ENCODE results near the gene TEX19. TPM values are rescaled to one million over a fixed set of nuclear protein-coding genes. Genes with fewer than 3 reads are reported as not detected.
"Not testable (repeated sequence)": the region's sequence is repeated elsewhere in the genome, so short reads cannot be mapped to it uniquely, and the experiment has no call there.

The TEX19 gene
- total and polyA plus RNA-seq, 9 donors, result 0.07 to 0.17 (median 0.09) TPM; not detected in 1

GRCh38 chr17:82359451-82360074 lies 516 bp downstream of the TEX19 start:
- H3K27ac ChIP-seq (ENCODE audit: low read length); H3K4me3 ChIP-seq (ENCODE audit: low read length); H3K9me3 ChIP-seq (replicated peaks; ENCODE audit: control insufficient read depth, low read depth, low read length); H3K36me3 ChIP-seq (ENCODE audit: control insufficient read depth, insufficient read depth, low read length); DNase-seq: not testable (repeated sequence)
- Histone ChIP-seq H3K4me1 (ENCODE audit: control insufficient read depth, insufficient read depth, low read length) (peaks cover 24% of the 10 kb centered on the region), H3K27me3 (ENCODE audit: control insufficient read depth, insufficient read depth, low read length) (peaks cover 24% of the 10 kb centered on the region)
- WGBS (ENCODE audit: insufficient coverage), result 83% methylated on average over 1 of the region's 1 CpG

- H3K4me1 ChIP-seq (ENCODE audit: control insufficient read depth, insufficient read depth, low read length), result peaks cover 11% of the 10 kb centered on the region
- peaks cover 18% of the 10 kb centered on the region for H3K27me3 ChIP-seq (ENCODE audit: control insufficient read depth, insufficient read depth, low read length)
- H3K9me3 ChIP-seq (replicated peaks; ENCODE audit: control insufficient read depth, low read depth, low read length), result no peaks in the 10 kb centered on the region
- H3K27ac ChIP-seq (ENCODE audit: low read length), result no peak overlapping the region
- 100% methylated on average over 1 of the region's 6 CpGs for WGBS (ENCODE audit: insufficient coverage)
- no peak for DNase-seq
- H3K36me3 ChIP-seq (ENCODE audit: control insufficient read depth, insufficient read depth, low read length), result no peaks in the 10 kb centered on the region
- H3K4me3 ChIP-seq (ENCODE audit: low read length), result no peak overlapping the region
Observed at GRCh38 chr17:82361885-82362633, 3.0 kb downstream of the TEX19 start.

GRCh38 chr17:82365606-82366295 lies 6.7 kb downstream of the TEX19 start:
- no peaks in the 10 kb centered on the region for H3K9me3 ChIP-seq (replicated peaks; ENCODE audit: control insufficient read depth, low read depth, low read length)
- H3K27me3 ChIP-seq (ENCODE audit: control insufficient read depth, insufficient read depth, low read length), result peaks cover 31% of the 10 kb centered on the region
- H3K27ac ChIP-seq (ENCODE audit: low read length), result no peak overlapping the region
- peaks cover 8% of the 10 kb centered on the region for H3K4me1 ChIP-seq (ENCODE audit: control insufficient read depth, insufficient read depth, low read length)
- 54% methylated on average over 3 of the region's 6 CpGs for WGBS (ENCODE audit: insufficient coverage)
- H3K36me3 ChIP-seq (ENCODE audit: control insufficient read depth, insufficient read depth, low read length), result no peaks in the 10 kb centered on the region
- no peak overlapping the region for H3K4me3 ChIP-seq (ENCODE audit: low read length)
- DNase-seq, result no peak

GRCh38 chr17:82366749-82367148 lies 7.7 kb downstream of the TEX19 start:
- no peak overlapping the region for H3K4me3 ChIP-seq (ENCODE audit: low read length)
- no peaks in the 10 kb centered on the region for H3K9me3 ChIP-seq (replicated peaks; ENCODE audit: control insufficient read depth, low read depth, low read length)
- WGBS (ENCODE audit: insufficient coverage), result no CpG with 5 or more reads among the region's 7 CpGs
- H3K27ac ChIP-seq (ENCODE audit: low read length), result no peak overlapping the region
- H3K27me3 ChIP-seq (ENCODE audit: control insufficient read depth, insufficient read depth, low read length), result peaks cover 36% of the 10 kb centered on the region
- H3K36me3 ChIP-seq (ENCODE audit: control insufficient read depth, insufficient read depth, low read length), result no peaks in the 10 kb centered on the region
- no peak for DNase-seq
- peaks cover 14% of the 10 kb centered on the region for H3K4me1 ChIP-seq (ENCODE audit: control insufficient read depth, insufficient read depth, low read length)

GRCh38 chr17:82367724-82368524 lies 8.9 kb downstream of the TEX19 start:
- Histone ChIP-seq H3K27me3 (ENCODE audit: control insufficient read depth, insufficient read depth, low read length) (peaks cover 45% of the 10 kb centered on the region), H3K9me3 (replicated peaks; ENCODE audit: control insufficient read depth, low read depth, low read length) (no peaks in the 10 kb centered on the region), H3K27ac (ENCODE audit: low read length) (no peak overlapping the region), H3K4me1 (ENCODE audit: control insufficient read depth, insufficient read depth, low read length) (peaks cover 20% of the 10 kb centered on the region), H3K4me3 (ENCODE audit: low read length) (no peak overlapping the region), H3K36me3 (ENCODE audit: control insufficient read depth, insufficient read depth, low read length) (no peaks in the 10 kb centered on the region)
- no peak for DNase-seq
- WGBS (ENCODE audit: insufficient coverage), result 40% methylated on average over 1 of the region's 14 CpGs

DNA sequence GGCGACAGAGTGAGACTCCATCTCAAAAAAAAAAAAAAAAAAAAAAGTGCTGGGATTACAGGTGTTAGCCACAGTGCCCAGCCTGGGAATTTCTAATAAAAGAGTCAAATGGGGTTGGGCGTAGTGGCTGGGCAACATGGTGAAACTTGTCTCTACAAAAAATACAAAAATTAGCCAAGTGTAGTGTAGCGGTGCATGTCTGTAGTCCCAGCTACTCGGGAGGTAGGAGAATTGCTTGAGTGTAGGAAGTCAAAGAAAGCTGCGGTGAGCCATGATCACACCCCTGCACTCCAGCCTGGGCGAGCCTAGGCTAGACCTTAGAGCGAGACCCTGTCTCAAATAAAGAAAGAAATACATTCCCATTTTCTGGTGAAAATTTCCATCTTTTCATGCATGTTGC lies 10.2 kb downstream of the TEX19 start:
- H3K4me3 ChIP-seq (ENCODE audit: low read length), result no peak overlapping the region
- no peaks in the 10 kb centered on the region for H3K9me3 ChIP-seq (replicated peaks; ENCODE audit: control insufficient read depth, low read depth, low read length)
- 94% methylated on average over 2 of the region's 7 CpGs for WGBS (ENCODE audit: insufficient coverage)
- H3K36me3 ChIP-seq (ENCODE audit: control insufficient read depth, insufficient read depth, low read length), result peaks cover under 1% of the 10 kb centered on the region
- H3K27me3 ChIP-seq (ENCODE audit: control insufficient read depth, insufficient read depth, low read length), result peaks cover 48% of the 10 kb centered on the region
- DNase-seq, result no peak
- no peak overlapping the region for H3K27ac ChIP-seq (ENCODE audit: low read length)
- peaks cover 20% of the 10 kb centered on the region for H3K4me1 ChIP-seq (ENCODE audit: control insufficient read depth, insufficient read depth, low read length)

DNA sequence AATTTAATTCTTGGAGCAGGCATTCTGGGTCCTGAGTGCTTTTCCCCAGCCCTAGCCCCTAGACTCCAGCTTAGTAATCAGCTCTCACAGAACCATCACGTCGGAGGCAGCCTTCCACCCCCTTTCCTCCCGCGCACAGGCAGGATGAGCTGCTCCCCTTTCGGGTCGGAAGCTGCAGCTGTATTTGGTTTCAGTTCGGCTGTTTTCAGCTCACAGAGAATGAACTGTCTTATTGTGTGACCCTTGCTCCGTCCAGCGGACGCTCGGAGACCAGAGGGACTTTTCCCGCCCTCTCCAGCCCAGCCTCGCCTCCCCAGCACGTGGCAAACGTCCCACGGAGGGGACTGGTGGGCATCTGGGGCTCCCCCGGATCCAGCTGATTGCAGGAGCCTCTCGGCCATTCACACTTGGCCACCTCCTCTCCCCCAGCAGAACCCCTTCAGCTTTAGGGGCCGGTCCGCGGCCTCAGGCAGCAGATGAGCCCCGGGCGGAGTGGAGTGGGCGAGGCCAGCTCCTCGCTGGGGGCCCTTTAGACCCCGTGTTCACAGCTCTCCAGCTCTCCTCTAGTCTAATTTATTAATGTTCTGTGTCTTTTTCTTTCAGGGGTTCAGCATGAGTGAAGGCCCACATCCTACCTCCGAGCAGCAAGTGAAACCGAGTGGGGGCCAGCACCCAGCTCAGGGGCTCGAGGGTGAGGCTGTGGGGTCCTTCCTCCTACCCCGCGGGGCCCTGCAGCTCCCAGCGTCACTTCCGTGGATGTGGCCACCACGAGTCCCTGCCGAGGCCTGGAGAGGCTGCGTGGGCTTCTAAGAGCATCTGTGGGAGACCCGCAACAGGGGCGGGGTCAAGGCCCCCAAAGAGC lies 11.7 kb downstream of the TEX19 start:
- Histone ChIP-seq H3K4me3 (ENCODE audit: low read length) (peak overlapping the region; percentile 39), H3K4me1 (ENCODE audit: control insufficient read depth, insufficient read depth, low read length) (peaks cover 19% of the 10 kb centered on the region), H3K36me3 (ENCODE audit: control insufficient read depth, insufficient read depth, low read length) (peaks cover 4% of the 10 kb centered on the region), H3K27ac (ENCODE audit: low read length) (no peak overlapping the region), H3K27me3 (ENCODE audit: control insufficient read depth, insufficient read depth, low read length) (peaks cover 56% of the 10 kb centered on the region), H3K9me3 (replicated peaks; ENCODE audit: control insufficient read depth, low read depth, low read length) (no peaks in the 10 kb centered on the region)
- 13% methylated on average over 26 of the region's 38 CpGs for WGBS (ENCODE audit: insufficient coverage)
- peak; percentile 59 for DNase-seq

GRCh38 chr17:82371333-82372248 lies 12.5 kb downstream of the TEX19 start, which contains the start of gene UTS2R:
UTS2R (plus strand) TSS chr17:82371765; CDS start chr17:82374325, 2,560 bp downstream.
- Histone ChIP-seq H3K36me3 (ENCODE audit: control insufficient read depth, insufficient read depth, low read length) (peaks cover 4% of the 10 kb centered on the region), H3K27ac (ENCODE audit: low read length) (peak within 1 kb of the TSS; percentile 42), H3K27me3 (ENCODE audit: control insufficient read depth, insufficient read depth, low read length) (peaks cover 64% of the 10 kb centered on the region), H3K9me3 (replicated peaks; ENCODE audit: control insufficient read depth, low read depth, low read length) (no peaks in the 10 kb centered on the region), H3K4me1 (ENCODE audit: control insufficient read depth, insufficient read depth, low read length) (peaks cover 18% of the 10 kb centered on the region), H3K4me3 (ENCODE audit: low read length) (peak within 1 kb of the TSS; percentile 50)
- WGBS (ENCODE audit: insufficient coverage), result 2% methylated on average over 104 of the region's 109 CpGs
- no peak for DNase-seq

Measured in muscle of leg (tissue), 11 donors.